Neuronal stem cell (in vitro differentiated cells): ENCODE results near the gene KSR2.

Experiments used
- DNase-seq: peaks from one replicate; pipeline ENCODE4 v3.0.0-alpha.2; 2013; ENCODE audit warnings: low spot score
- H2AFZ ChIP-seq: one replicate; pipeline ENCODE4 v1.6.1; 2013; ENCODE audit warnings: mild to moderate bottlenecking, low read length, inconsistent platforms
- H2AK5ac ChIP-seq: 2 replicates; pipeline ENCODE4 v1.6.1; 2013; ENCODE audit warnings: low read depth, mild to moderate bottlenecking, inconsistent platforms, low read length, moderate library complexity, mixed read lengths
- H2BK120ac ChIP-seq: 2 replicates; pipeline ENCODE4 v1.6.1; 2013; ENCODE audit warnings: low read depth, mild to moderate bottlenecking, inconsistent platforms, low read length, moderate library complexity, mixed read lengths
- H2BK12ac ChIP-seq: one replicate; pipeline ENCODE4 v1.6.1; 2013; ENCODE audit warnings: low read length, inconsistent platforms
- H2BK15ac ChIP-seq: 2 replicates; pipeline ENCODE4 v1.6.1; 2013; ENCODE audit warnings: mild to moderate bottlenecking, low read length, inconsistent platforms, mixed read lengths
- H2BK5ac ChIP-seq: one replicate; pipeline ENCODE4 v1.6.1; 2013; ENCODE audit warnings: inconsistent platforms, mild to moderate bottlenecking, low read length, moderate library complexity
- H3K14ac ChIP-seq: one replicate; pipeline ENCODE4 v1.6.1; 2013; ENCODE audit warnings: low read length, inconsistent platforms
- H3K18ac ChIP-seq: 2 replicates; pipeline ENCODE4 v1.6.1; 2013; ENCODE audit warnings: low read length, inconsistent platforms
- H3K23ac ChIP-seq: 2 replicates; pipeline ENCODE4 v1.6.1; 2013; ENCODE audit warnings: low read depth, mild to moderate bottlenecking, mixed read lengths, low read length, inconsistent platforms; ENCODE audit not compliant: poor library complexity
- H3K27ac ChIP-seq: replicated peaks from 3 replicates; pipeline ENCODE4 v1.5.1; 2013; ENCODE audit warnings: low read length, inconsistent platforms
- H3K27me3 ChIP-seq, 3 experiments: 2 replicates each; pipeline ENCODE4 v1.6.1; 2013; ENCODE audit warnings: low read length in 3 of 3, mild to moderate bottlenecking in 2 of 3, inconsistent platforms in 1 of 3, low read depth in 1 of 3, mixed read lengths in 1 of 3, moderate library complexity in 1 of 3; ENCODE audit not compliant: control insufficient read depth in 3 of 3, insufficient read depth in 3 of 3
- H3K36me3 ChIP-seq, 2 donors: replicated peaks in 1 of 2; 2 replicates each; pipeline ENCODE4 v1.6.1; 2013; ENCODE audit warnings: low read length in 2 of 2; ENCODE audit not compliant: control insufficient read depth in 2 of 2, insufficient read depth in 2 of 2
- H3K4ac ChIP-seq: 2 replicates; pipeline ENCODE4 v1.6.1; 2013; ENCODE audit warnings: inconsistent platforms, mild to moderate bottlenecking, low read length, moderate library complexity
- H3K4me1 ChIP-seq, 2 donors: 1 replicate in 1 of 2; 2 replicates in 1 of 2; pipeline ENCODE4 v1.6.1; 2013; ENCODE audit warnings: low read length in 2 of 2, low read depth in 1 of 2; ENCODE audit not compliant: control insufficient read depth in 2 of 2, insufficient read depth in 1 of 2
- H3K4me2 ChIP-seq: one replicate; pipeline ENCODE4 v1.6.1; 2013; ENCODE audit warnings: mild to moderate bottlenecking, low read length, inconsistent platforms; ENCODE audit not compliant: insufficient read depth, poor library complexity, severe bottlenecking
- H3K4me3 ChIP-seq, 2 donors: 2 replicates each; pipeline ENCODE4 v1.5.1; 2013; ENCODE audit warnings: low read length in 2 of 2, mild to moderate bottlenecking in 2 of 2, inconsistent platforms in 1 of 2, moderate library complexity in 1 of 2
- H3K79me1 ChIP-seq: one replicate; pipeline ENCODE4 v1.6.1; 2013; ENCODE audit warnings: low read depth, mild to moderate bottlenecking, inconsistent platforms, low read length, moderate library complexity
- H3K9ac ChIP-seq: one replicate; pipeline ENCODE4 v1.6.1; 2013; ENCODE audit warnings: mild to moderate bottlenecking, low read depth, low read length, inconsistent platforms; ENCODE audit not compliant: poor library complexity
- H3K9me3 ChIP-seq, 2 donors: replicated peaks in 1 of 2; 2 replicates each; pipeline versions ENCODE3 to v1.6.1; 2013; ENCODE audit warnings: low read length in 2 of 2, mild to moderate bottlenecking in 2 of 2, inconsistent platforms in 1 of 2, low read depth in 1 of 2, mixed read lengths in 1 of 2, moderate library complexity in 1 of 2; ENCODE audit not compliant: control insufficient read depth in 2 of 2, insufficient read depth in 1 of 2
- H4K8ac ChIP-seq: one replicate; pipeline ENCODE4 v1.6.1; 2013; ENCODE audit warnings: low read depth, mild to moderate bottlenecking, inconsistent platforms, low read length, moderate library complexity
- H4K91ac ChIP-seq: one replicate; pipeline ENCODE4 v1.6.1; 2013; ENCODE audit warnings: low read length, low read depth, mild to moderate bottlenecking, inconsistent platforms; ENCODE audit not compliant: poor library complexity
- WGBS, 2 donors: extraction: QIAGEN DNeasy Blood & Tissue Kit; methylation state at CpG; one replicate each; pipeline ENCODE4 v1.1.7; 2013; ENCODE audit warnings: missing lambda C conversion rate in 2 of 2, mixed read lengths in 1 of 2; ENCODE audit not compliant: insufficient read length in 2 of 2, insufficient replicate concordance in 1 of 2; ENCODE audit errors: extremely low coverage in 2 of 2; 5-methylcytosine and 5-hydroxymethylcytosine counted together

KSR2 gene

GRCh38 chr12:117792471-117792870 is 176.3 kb downstream of the KSR2 start:
- Histone ChIP-seq H3K23ac (no peak overlapping the region), H2AK5ac (no peak overlapping the region), H3K4ac (no peak overlapping the region), H2BK15ac (no peak overlapping the region), H3K9me3 (peaks cover 0 to 12% of the 10 kb centered on the region in 2 donors), H4K91ac (no peak overlapping the region), H3K79me1 (peaks cover 8% of the 10 kb centered on the region), H3K27me3 (no peaks in the 10 kb centered on the region), H3K36me3 (peaks cover 0 to 6% of the 10 kb centered on the region in 2 donors), H3K4me3 (peak overlapping the region in 1 of 2 donors; percentile 68), H2BK120ac (no peak overlapping the region), H2BK5ac (no peak overlapping the region), H2AFZ (no peak overlapping the region), H3K9ac (peak overlapping the region; percentile 88), H3K18ac (no peak overlapping the region), H4K8ac (no peak overlapping the region), H3K27ac (no peak overlapping the region), H3K4me1 (peaks cover 0 to 2% of the 10 kb centered on the region in 2 donors), H2BK12ac (no peak overlapping the region), H3K4me2 (no peak overlapping the region), H3K14ac (peak overlapping the region; percentile 2)
- WGBS, 2 donors: no CpG with 5 or more reads among the region's 4 CpGs
- no peak for DNase-seq

- H3K23ac ChIP-seq: no peak overlapping the region
- H2AK5ac ChIP-seq: no peak overlapping the region
- no peak overlapping the region for H3K4ac ChIP-seq
- DNase-seq: no peak
- no CpG with 5 or more reads among the region's 2 CpGs for WGBS, 2 donors
- no peak overlapping the region for H2BK120ac ChIP-seq
- H3K79me1 ChIP-seq: peaks cover 8% of the 10 kb centered on the region
- no peak overlapping the region for H2BK15ac ChIP-seq
- H3K18ac ChIP-seq: no peak overlapping the region
- no peak overlapping the region for H3K4me2 ChIP-seq
- H3K36me3 ChIP-seq: peaks cover 0 to 6% of the 10 kb centered on the region in 2 donors
- H3K27ac ChIP-seq: no peak overlapping the region
- H4K91ac ChIP-seq: no peak overlapping the region
- H3K9me3 ChIP-seq: peaks cover 0 to 12% of the 10 kb centered on the region in 2 donors
- H3K4me3 ChIP-seq: no peak overlapping the region
- no peak overlapping the region for H2BK12ac ChIP-seq
- H2BK5ac ChIP-seq: no peak overlapping the region
- H3K4me1 ChIP-seq: peaks cover 0 to 2% of the 10 kb centered on the region in 2 donors
- H3K14ac ChIP-seq: no peak overlapping the region
- no peak overlapping the region for H3K9ac ChIP-seq
- no peaks in the 10 kb centered on the region for H3K27me3 ChIP-seq
- no peak overlapping the region for H2AFZ ChIP-seq
- no peak overlapping the region for H4K8ac ChIP-seq
Measured at GRCh38 chr12:117790948-117791347, 177.8 kb downstream of the KSR2 start.

- Histone ChIP-seq H3K9ac (no peak overlapping the region), H3K36me3 (peaks cover 0 to 6% of the 10 kb centered on the region in 2 donors), H2BK15ac (no peak overlapping the region), H3K4ac (no peak overlapping the region), H3K27ac (no peak overlapping the region), H3K4me2 (no peak overlapping the region), H2AFZ (no peak overlapping the region), H4K91ac (no peak overlapping the region), H2BK120ac (no peak overlapping the region), H2BK5ac (no peak overlapping the region), H3K79me1 (peaks cover 8% of the 10 kb centered on the region), H3K9me3 (peaks cover 0 to 12% of the 10 kb centered on the region in 2 donors), H3K4me3 (no peak overlapping the region), H2AK5ac (no peak overlapping the region), H3K14ac (no peak overlapping the region), H2BK12ac (no peak overlapping the region), H3K18ac (no peak overlapping the region), H4K8ac (no peak overlapping the region), H3K23ac (no peak overlapping the region), H3K27me3 (no peaks in the 10 kb centered on the region), H3K4me1 (peaks cover 0 to 2% of the 10 kb centered on the region in 2 donors)
- DNase-seq: no peak
- no CpG with 5 or more reads among the region's 2 CpGs for WGBS, 2 donors
Measured at GRCh38 chr12:117790198-117790597, 178.6 kb downstream of the KSR2 start.

GRCh38 chr12:117789195-117789912 is 179.4 kb downstream of the KSR2 start:
- Histone ChIP-seq H4K91ac (no peak overlapping the region), H2AK5ac (no peak overlapping the region), H3K18ac (no peak overlapping the region), H3K27ac (no peak overlapping the region), H4K8ac (no peak overlapping the region), H3K36me3 (peaks cover 0 to 6% of the 10 kb centered on the region in 2 donors), H2BK12ac (no peak overlapping the region), H3K79me1 (peaks cover 7% of the 10 kb centered on the region), H3K9ac (no peak overlapping the region), H2BK15ac (no peak overlapping the region), H3K4ac (no peak overlapping the region), H3K4me1 (peaks cover 0 to 2% of the 10 kb centered on the region in 2 donors), H3K4me2 (no peak overlapping the region), H3K27me3 (no peaks in the 10 kb centered on the region), H3K9me3 (peaks cover 0 to 12% of the 10 kb centered on the region in 2 donors), H3K4me3 (no peak overlapping the region), H3K14ac (no peak overlapping the region), H2AFZ (no peak overlapping the region), H3K23ac (no peak overlapping the region), H2BK120ac (no peak overlapping the region), H2BK5ac (no peak overlapping the region)
- WGBS, 2 donors: no CpG with 5 or more reads among the region's 7 CpGs
- DNase-seq: no peak
